Fibroblast of skin of left biceps (primary cell): Measurements from ENCODE around the gene NANP.
A peak's percentile ranks its signal among the peaks of the same experiment; 100 is the strongest.
"Not testable (repeated sequence)": the region's sequence is repeated elsewhere in the genome, so short reads cannot be mapped to it uniquely, and the experiment has no call there.

ENCODE experiments used
- DNase-seq, 2 experiments: peaks; one replicate each; pipeline ENCODE4 v3.0.0-alpha.2; 2013; ENCODE audit warnings: low read depth in 2 of 2

Gene NANP, protein sequence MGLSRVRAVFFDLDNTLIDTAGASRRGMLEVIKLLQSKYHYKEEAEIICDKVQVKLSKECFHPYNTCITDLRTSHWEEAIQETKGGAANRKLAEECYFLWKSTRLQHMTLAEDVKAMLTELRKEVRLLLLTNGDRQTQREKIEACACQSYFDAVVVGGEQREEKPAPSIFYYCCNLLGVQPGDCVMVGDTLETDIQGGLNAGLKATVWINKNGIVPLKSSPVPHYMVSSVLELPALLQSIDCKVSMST

DNA sequence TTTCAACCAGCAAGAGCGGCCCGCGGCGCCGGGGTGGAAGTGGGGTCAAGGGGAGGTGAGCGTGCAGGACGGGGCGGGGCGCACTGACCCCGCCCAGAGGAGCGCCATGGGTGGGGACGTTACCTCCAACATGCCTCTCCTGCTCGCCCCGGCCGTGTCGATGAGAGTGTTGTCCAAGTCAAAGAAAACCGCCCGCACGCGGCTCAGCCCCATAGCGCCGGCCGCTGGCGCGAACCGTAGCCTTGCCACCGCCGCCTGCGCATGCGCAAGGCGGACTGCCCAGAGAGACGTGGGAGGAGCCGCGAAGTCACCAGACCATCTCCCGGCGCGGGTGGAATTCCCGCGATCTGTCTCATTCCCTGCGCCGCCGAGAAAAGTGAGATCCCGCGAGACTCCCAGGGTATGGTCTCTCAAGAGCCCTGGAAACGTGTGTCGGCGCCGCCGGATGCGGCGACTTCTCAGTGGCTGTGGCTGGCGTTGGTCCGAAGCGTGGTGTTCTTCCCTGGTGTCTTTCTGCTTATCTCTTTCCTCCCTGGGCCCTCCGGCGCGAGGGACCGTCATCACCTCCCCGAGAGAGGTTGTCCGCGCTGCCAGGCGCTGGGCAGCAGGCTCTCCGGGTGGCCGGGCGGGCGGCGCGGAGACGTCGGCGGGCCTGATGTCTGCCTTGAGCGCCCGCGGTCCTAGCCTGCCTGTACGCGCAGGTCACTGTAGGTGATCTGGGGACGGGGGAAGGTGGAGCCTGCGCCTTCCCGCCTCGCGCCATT lies at the start of gene NANP:
NANP (minus strand) TSS at position 279 of the 764 bp plus-strand sequence; CDS start at position 213, 66 bp downstream.
- DNase-seq: peak; percentile 97

DNA sequence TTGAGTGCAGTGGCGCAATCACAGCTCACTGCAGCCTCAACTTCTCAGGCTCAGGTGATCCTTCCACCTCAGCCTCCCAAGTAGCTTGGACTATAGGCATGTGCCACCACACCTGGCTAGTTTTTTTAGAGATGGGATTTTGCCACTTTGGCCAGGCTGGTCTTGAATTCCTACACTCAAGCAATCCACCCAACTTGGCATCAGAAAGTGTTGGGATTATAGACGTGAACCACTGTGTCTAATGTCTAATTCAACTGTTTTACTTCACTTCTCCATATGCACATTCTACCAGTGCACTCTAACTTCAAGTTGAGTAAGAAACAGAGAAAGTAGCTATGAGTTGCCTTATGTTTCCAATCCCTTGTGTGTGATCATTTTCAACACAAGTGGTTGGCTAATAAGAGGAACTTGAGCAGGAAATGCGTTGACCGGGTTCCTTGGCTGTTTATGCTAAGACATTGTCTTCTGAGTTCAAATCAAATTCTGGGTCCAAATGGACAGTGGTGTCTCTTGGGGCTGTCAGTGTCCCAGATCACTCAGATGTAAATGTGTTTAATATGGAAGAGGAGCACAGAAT lies 48.9 kb upstream of the NANP start:
- no peak for DNase-seq

DNA sequence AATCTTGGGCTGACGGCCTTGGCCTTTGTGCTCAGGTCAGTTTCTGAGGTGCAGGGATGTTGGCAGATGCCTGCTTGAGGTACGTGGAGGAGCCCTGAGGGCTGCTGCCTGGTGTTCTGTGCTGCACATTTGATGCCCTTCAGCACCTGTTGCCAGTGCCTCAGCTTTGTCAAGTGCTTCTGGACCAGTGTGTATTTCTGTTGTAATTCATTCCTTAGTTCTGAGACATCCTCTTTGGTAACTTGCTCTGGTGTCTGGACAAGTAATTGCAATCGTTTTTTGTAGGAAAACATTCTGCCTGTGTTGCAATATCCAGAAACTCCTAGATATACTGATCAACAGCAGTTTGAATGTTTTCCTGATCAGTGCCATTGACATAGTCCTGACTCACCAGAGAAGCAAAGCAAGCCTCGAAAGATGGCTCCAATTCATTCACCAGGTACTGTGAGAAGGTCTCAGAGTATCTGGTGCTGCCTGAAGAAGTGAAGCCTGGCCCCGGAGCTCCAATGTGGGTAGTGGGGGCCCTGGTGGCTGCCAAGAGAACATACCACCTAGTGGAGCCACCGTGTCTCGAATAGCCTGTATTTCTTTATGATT lies 46.1 kb upstream of the NANP start:
- peak; percentile 18 to 21 for DNase-seq

DNA sequence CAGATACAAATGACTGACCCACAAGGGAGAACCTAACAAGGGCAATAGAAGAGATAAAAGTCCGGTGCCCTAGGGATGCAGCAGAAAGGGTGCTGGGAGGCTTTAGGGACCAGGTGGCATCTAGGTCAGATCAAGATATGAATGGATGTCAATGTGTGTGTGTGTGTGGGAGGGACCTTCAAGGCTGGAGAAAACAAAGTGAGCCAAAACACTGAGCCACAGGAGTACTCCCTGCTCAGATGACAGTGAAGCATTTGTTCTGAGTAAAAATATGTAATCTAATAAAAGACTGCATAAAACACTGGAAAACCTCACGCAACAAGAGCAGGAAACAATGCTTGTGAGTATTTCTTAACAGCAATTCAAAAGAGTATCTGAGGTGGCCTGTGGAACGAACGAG lies 44.6 kb upstream of the NANP start:
- DNase-seq: no peak

DNA sequence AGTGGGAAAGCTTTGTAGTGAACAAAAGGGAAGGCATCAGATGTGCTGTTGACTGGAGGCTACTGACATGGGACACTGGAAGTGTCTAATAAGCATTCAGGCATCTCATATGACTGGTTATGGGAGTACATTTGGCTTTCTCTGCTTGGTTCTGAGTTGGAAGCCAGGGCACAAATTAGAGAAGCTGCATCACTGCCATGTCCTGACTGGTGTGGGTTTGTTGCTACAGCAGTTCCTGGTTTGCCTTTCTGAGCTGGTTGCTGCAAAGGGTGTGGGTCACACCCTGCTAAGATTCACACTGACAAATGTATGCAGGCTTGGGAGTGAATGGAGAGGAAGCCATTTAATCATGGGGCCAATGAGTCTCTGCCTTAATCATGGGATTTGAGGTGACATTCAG lies 36.2 kb upstream of the NANP start:
- no peak for DNase-seq

DNA sequence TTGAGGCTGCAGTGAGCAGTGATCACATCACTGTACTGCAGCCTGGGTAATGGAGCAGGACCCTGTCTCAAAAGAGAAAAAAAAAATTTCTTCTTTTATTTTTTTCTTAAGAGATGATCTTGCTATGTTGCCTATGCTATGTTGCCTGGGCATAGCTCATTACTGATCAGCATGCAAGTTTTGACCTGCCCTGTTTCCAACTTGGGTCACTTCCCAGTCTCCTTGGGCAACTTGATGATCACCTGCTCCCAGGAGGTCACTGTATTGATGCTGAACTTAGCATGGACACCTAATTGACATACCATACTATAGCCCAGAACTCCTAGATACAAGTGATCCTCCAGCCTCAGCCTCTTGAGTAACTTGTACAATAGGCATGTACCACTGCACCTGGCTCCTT lies 30.7 kb upstream of the NANP start:
- no peak for DNase-seq

DNA sequence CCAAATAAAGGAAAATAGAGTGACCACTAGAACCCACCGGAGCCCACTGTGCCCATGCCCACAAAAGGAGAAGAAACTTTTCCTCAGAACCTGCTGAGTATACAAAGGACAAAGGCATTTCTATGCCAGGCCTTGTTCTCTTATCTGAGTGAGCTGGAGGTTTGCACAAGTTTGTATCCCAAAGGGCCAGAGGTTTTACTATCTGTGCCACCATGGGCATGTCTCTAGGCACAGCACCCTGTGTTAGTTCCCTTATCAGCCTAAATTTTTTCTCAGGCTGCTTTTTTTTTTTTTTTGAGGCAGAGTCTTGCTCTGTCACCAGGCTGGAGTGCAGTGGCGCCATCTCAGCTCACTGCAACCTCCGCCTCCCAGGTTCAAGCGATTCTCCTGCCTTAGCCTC lies 29.1 kb upstream of the NANP start:
- DNase-seq: not testable (repeated sequence)

DNA sequence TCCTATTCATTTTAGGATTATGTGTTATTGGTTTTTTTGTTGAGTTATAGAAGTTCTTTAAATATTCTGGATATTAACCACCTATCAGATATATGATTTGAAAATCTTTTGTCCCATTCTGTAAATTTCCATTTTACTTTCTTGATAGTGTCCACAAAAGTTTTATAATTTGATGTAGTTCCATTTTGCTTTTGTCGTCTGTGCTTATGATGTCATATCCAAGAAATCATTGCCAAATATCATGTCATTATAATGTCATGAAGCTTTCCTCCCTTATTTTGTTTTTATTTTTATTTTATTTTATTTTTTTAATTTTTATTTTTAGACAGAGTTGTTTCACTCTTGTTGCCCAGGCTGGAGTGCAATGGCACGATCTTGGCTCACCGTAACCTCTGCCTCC lies 21.0 kb upstream of the NANP start:
- DNase-seq: no peak

DNA sequence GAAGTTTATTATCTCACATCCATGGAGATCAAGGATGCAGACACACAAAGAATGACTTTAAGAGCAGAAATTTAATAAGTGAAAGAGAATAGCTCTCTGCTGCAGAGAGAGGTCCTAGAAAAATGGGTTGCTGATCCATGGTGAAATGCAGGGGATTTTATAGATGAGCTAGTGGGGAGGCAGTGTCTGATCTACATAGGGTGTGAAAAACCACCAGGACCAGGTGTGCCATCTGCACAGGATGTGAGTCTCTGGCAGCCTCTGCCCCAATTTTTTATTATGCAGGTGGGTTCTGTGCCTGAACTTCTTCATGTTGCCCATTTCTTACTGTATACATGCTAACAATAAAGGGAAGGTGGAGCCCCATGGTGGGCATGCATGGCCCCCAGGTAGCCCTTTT lies 19.9 kb upstream of the NANP start:
- DNase-seq: no peak

DNA sequence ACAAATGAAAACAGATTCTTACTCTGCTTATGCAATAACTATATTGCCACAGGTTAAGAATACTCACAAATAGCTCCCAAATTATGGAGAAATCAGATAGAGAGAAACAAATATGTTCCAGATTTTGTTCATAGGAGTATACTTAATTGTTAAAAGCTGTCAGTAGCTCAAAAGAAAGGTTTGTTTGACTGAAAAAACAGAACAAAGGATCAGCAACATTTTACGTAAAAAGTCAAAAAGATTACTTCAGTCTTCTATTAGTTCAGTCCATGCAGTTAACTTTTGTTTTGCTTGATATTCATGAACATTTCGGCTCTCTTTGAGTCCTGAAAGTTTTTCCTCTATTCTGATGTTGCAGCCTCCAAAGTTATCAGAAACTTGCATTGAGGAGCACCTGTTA lies 13.4 kb upstream of the NANP start:
- no peak for DNase-seq

DNA sequence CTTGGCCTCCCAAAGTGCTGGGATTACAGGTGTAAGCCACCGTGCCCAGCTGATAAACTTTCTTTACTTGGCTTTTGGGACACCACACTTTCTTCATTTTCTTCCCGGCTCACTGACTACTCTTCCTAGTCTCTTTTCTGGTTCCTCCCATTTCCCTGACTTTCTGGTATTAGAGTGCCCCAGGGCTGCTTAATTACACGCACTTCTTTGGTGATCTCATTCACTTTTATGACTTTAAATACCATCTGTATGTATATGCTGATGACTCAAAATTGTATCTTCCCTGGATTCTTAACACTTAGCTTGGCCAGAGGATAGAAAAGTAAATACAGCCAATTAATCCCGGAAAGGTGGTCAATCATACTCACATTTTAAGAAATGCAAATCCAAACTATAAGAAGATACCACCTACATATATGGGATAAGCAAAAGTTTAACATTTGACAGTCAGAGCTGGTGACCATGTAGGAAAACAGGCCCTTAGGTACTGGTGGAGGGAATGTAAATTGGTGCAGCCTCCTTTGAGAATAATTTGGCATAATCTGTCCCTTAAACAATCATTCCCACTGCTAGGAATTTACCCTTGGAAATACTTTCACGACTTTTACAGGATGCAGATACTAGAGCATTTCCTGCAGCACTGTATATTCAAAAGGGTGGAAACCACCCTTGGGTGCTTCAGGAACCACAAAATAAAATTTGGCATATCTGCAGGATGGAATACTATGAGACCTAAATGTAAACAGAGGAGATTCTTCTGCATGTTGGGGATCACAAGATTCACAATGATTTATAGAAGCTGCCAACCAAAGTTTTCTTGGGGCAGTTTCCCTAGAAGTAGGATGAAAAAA lies 9.4 kb upstream of the NANP start:
- no peak for DNase-seq

DNA sequence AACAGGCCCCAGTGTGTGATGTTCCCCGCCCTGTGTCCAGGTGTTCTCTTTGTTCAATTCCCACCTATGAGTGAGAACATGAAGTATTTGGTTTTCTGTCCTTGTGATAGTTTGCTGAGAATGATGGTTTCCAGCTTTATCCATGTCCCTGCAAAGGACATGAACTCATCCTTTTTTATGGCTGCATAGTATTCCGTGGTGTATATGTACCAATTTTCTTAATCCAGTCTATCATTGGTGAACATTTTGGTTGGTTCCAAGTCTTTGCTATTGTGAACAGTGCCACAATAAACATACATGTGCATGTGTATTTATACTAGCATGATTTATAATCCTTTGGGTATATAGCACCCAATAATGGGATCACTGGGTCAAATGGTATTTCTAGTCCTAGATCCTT lies 6.8 kb upstream of the NANP start:
- not testable (repeated sequence) for DNase-seq

DNA sequence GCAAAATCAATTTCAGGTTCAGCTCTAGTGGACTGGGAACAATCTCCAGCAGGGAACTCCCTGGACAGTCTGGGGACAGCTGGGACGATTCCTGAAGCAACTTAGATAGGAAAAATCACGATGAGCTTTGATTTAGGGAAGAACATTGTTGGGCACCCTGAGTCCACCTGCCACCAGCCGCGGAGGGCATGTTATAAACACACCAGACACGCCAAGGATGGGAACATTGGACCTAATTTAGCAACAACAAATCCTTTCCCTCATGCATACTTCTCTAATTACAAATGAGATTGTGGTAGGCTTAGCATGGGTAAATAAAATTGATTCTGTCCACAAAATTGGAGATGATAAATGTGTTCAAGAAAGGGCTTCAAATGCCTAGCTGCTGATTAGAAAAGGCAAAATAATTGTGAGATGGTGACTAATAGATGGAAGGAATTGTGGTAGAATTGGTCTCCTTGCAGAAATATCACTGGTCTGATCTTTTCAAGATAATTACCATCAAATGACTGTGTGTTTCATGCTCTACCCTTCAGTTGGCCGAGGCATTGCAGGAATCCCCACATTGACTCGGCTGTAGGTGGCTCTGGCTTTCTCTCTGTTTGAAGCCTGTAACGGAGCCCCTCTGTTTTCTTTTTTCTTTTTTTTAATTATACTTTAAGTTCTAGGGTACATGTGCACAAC lies 6.1 kb upstream of the NANP start:
- DNase-seq: no peak

DNA sequence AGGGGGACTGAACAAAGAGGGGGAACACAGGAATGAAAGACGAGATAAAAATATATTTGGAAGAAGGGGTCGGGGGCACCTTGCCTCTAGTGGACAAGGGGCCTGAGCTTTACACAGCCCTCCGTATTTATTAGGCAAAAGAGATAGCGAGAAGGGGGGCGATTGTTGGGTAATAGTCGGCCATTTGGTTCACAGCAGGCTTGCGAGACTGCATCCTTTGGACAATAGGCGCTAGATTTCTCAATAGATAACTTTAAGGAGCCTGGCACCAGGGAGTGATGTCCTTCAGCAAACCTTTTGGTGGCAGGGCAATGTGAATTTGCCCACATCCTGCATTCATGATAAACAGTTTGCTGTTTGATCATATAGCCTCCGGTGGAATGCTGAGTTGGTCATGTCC lies 3.0 kb upstream of the NANP start:
- no peak for DNase-seq

DNA sequence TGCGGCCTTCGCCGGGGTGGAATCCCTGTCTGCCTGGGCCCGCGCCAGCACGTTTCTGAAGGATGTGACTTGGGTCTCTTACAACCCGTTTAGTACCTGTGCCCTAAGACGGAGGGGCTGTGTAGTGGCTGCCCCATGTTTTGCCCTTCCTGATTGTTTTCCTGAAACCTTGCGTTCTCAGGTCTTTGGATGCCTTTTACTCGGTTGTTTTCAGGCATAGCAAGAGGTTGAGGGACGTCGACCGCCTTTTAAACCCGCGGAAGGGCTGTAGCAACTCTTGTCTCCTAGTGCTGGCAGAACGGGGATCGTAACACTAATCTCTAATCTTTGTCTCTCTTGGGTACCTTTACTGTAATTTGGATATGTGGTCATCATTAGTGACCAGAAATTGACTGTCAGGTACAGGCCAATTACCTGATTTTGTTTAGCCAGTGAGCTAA lies 706 bp upstream of the NANP start:
- DNase-seq: no peak

DNA sequence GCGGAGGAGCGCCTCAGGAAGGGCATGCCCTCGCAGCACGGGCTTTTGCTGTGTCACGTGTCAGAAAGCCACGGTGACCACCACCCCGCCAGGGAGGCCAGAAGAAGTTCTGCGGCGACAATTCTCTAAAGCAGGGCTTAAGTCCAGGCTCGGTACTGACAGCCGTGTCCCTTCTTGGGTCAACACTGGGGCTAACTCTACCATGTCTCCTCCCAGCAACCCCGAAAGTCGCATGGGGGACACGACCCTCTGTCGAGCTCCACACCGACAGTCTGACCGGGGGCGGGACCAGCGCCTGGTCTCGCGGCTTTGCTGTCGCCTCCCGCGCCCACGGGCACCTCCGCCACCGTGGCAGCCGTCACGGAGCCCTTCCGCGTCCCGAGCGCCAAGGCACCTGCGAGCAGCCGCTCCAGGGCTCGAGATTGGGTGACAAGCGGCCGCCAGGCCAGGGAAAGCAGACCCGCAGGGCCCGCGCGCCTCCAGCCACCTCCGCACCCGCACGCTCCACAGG lies 534 bp downstream of the NANP start:
- DNase-seq: no peak

DNA sequence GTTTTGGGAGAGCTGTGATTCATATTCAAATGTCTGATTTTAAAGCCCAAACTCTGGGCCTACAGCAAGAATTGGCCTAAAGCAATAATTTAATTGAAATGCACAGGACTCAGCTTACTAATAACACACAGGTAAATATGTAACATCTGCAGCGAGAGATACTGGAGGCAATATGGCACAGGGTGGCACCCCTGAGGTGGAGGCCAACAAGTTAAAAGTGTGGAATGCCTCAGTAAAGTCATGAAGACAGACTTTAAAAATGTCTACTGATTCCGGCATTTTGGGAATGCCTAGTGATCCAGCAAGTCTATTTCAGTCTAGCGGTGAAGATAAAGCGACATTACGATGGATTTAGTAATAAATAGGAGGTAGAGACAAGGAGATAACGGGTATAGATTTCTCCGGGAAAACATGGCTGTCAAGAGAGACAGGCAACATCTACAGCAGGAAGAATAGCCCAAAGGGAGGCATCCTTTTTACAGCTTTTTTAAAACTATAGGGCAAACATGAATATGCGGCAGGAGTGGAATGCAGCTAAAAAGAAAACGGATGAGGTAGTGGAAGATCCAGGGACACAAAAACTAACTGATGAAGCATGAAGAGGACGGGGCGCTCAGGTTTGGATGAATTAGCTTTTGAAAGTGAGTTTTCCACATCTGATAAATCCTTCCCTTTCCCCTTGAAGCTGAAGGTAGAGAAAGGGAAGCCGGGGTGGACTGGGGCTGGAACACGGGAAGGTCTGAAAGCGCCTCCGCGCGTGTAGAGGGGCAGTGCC lies 1.2 kb downstream of the NANP start:
- no peak for DNase-seq

DNA sequence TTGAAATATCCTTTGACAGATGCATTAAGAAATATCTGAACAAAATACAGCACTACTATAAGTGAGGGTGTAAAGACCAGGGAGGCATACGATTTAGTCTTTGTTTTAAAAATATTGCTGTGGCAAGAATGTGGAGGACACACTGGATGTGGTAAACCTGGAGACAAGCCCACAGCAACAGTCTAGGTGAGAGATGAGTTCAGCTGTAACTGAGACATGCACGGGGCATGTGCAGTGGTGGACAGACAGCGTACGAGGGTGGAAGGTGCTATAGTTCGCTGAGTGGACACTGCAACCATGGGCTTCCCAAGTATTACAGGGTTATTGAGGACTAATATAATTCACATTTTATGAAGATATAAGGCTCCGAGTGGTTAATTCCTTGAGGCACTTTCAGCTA lies 1.8 kb downstream of the NANP start:
- no peak for DNase-seq

DNA sequence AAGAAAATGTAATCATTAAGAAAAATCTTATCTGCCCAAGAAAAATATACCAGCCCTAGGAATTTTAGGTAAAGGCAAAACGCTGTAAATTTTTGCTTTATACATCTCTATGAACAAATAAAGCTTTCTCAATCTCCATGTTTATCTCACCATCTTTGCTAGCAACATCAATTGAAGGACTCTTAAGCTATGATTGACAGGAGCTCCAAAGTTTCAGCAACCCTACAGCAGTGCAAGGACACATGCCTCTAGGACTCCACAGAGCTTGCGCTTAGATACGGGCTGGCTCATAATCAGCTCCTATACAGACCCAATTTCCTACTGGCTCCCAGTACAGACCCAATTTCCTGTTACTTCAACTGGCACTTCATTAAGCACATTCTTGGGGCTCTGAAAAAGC lies 4.3 kb downstream of the NANP start:
- no peak for DNase-seq

DNA sequence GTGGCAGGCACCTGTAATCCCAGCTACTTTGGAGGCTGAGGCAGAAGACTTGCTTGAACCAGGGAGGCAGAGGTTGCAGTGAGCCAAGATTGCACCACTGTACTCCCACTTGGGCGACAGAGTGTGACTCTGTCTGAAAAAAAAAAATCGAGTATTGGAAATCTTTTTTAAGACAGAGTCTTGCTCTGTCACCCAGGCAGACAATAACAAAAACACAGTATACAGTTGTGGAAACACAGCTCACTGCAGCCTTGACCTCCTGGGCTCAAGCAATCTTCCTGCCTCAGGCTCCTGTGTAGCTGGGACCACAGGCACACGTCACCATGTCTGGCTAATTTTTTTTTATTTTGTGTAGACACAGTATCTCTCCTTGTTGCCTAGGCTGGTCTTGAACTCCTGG lies 15.0 kb downstream of the NANP start:
- DNase-seq: no peak
